OCI-LY1 (cell line): ENCODE measurements around the gene DAP.

Experiments used
- H2AFZ ChIP-seq: fragments of 200-600 bp; sonication (generic), shearing (Covaris generic); 2 replicates; pipeline ENCODE4 v1.6.0; 2014; ENCODE audit warnings: antibody characterized with exemption, mild to moderate bottlenecking, low read length
- H3F3A ChIP-seq: fragments of 200-600 bp; sonication (generic), shearing (Covaris generic); 2 replicates; pipeline ENCODE4 v1.6.0; 2014; ENCODE audit warnings: mild to moderate bottlenecking, antibody characterized with exemption, low read length, moderate library complexity; ENCODE audit not compliant: insufficient read depth
- H3K27ac ChIP-seq: fragments of 200-600 bp; sonication (generic); 2 replicates; pipeline ENCODE4 v1.5.1; 2014; ENCODE audit warnings: low read length, mixed run types, mild to moderate bottlenecking, low read depth; ENCODE audit not compliant: poor library complexity, severe bottlenecking
- H3K27me3 ChIP-seq: fragments of 200-600 bp; sonication (generic); 2 replicates; pipeline ENCODE4 v1.6.0; 2014; ENCODE audit warnings: antibody characterized with exemption, mild to moderate bottlenecking, low read length, moderate library complexity; ENCODE audit not compliant: insufficient read depth
- H3K36me3 ChIP-seq: fragments of 200-600 bp; sonication (generic); 2 replicates; pipeline ENCODE4 v1.6.1; 2014; ENCODE audit warnings: mild to moderate bottlenecking, antibody characterized with exemption, low read length, moderate library complexity, mixed read lengths; ENCODE audit not compliant: insufficient read depth
- H3K4me1 ChIP-seq: fragments of 200-600 bp; sonication (generic); 2 replicates; pipeline ENCODE4 v1.5.1; 2014; ENCODE audit warnings: mild to moderate bottlenecking, low read length, moderate library complexity; ENCODE audit not compliant: insufficient read depth, severe bottlenecking
- H3K4me2 ChIP-seq: fragments of 200-600 bp; sonication (generic), shearing (Covaris generic); 2 replicates; pipeline ENCODE4 v1.6.1; 2014; ENCODE audit warnings: low read length
- H3K4me3 ChIP-seq: fragments of 200-600 bp; sonication (generic); 2 replicates; pipeline ENCODE4 v1.5.1; 2014; ENCODE audit warnings: low read length, low read depth, mild to moderate bottlenecking, mixed read lengths; ENCODE audit not compliant: poor library complexity, severe bottlenecking
- H3K79me2 ChIP-seq: fragments of 200-600 bp; shearing (Covaris generic); 2 replicates; pipeline ENCODE4 v1.6.1; 2016; ENCODE audit warnings: mixed run types, low read length, mixed read lengths; ENCODE audit not compliant: insufficient read depth
- H3K9ac ChIP-seq: fragments of 200-600 bp; sonication (generic), shearing (Covaris generic); 2 replicates; pipeline ENCODE4 v1.6.1; 2014; ENCODE audit warnings: mild to moderate bottlenecking, low read length, mixed read lengths
- H3K9me2 ChIP-seq: fragments of 200-600 bp; sonication (generic), shearing (Covaris generic); 2 replicates; pipeline ENCODE4 v1.6.1; 2014; ENCODE audit warnings: low read depth, mild to moderate bottlenecking, low read length, mixed read lengths
- H3K9me3 ChIP-seq: fragments of 200-600 bp; shearing (Covaris generic); 2 replicates; pipeline ENCODE4 v1.6.1; 2014; ENCODE audit warnings: low read length, mixed read lengths
- H4K20me1 ChIP-seq: fragments of 200-600 bp; sonication (generic), shearing (Covaris generic); 2 replicates; pipeline ENCODE4 v1.6.0; 2016; ENCODE audit warnings: mild to moderate bottlenecking, low read length; ENCODE audit not compliant: insufficient read depth
- EZH2 ChIP-seq: fragments of 200-600 bp; sonication (generic), shearing (Covaris generic); IDR thresholded peaks from 2 replicates; pipeline ENCODE4 v1.8.0; 2017; ENCODE audit warnings: borderline replicate concordance, mixed run types, mild to moderate bottlenecking, antibody characterized with exemption, low read length, moderate library complexity, mixed read lengths
- TF ChIP-seq, protein P1 (sequence below): fragments of 200-600 bp; sonication (generic), shearing (Covaris generic); IDR thresholded peaks from 2 replicates; pipeline ENCODE4 v1.5.1; 2017; ENCODE audit warnings: mild to moderate bottlenecking, antibody characterized with exemption, low read length, moderate library complexity, mixed read lengths

Gene DAP

DNA sequence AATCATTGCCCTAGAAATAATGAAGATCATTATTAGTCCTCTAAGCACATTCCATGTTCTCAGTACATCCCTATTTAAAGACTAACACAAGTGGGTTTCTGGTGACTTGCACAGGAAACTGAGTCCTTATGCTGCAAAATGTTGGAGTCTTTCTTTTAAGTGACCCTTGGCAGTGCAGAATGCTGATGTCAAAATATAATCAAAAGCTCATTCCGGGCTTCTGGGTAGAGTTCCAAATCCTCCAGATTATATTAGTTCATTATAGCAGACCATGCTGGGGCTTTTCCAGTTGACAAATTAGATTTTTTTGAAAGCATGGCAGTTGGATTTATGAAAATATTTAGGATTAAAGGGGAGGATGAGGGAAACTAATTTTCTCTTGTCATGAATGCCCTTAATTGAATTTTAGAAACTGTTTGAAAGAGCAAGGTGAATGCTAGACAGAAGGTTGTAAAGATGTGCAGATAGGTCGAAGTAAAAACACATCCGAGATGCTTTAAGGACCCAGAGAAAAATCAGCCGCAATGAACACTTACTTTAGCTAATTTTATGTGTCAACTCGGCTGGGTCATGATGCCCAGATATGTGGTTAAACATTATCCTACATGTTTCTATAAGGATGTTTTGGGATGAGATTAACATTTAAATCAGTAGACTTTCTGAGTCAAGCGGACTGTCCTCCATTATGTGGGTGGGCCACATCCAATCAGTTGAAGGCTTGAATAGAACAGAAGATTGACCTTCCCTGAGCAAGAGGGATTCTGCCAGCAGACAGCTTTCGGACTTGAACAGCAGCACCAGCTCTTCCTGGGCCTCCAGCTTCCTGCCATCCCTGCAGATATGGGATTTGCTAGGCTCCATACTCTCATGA lies 88.7 kb downstream of the DAP start:
- TF ChIP-seq, protein P1, sequence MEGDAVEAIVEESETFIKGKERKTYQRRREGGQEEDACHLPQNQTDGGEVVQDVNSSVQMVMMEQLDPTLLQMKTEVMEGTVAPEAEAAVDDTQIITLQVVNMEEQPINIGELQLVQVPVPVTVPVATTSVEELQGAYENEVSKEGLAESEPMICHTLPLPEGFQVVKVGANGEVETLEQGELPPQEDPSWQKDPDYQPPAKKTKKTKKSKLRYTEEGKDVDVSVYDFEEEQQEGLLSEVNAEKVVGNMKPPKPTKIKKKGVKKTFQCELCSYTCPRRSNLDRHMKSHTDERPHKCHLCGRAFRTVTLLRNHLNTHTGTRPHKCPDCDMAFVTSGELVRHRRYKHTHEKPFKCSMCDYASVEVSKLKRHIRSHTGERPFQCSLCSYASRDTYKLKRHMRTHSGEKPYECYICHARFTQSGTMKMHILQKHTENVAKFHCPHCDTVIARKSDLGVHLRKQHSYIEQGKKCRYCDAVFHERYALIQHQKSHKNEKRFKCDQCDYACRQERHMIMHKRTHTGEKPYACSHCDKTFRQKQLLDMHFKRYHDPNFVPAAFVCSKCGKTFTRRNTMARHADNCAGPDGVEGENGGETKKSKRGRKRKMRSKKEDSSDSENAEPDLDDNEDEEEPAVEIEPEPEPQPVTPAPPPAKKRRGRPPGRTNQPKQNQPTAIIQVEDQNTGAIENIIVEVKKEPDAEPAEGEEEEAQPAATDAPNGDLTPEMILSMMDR, result no peak
- no peak for TF ChIP-seq EZH2
- H2AFZ ChIP-seq, result no peak overlapping the region
- no peak overlapping the region for H3K4me3 ChIP-seq
- no peaks in the 10 kb centered on the region for H3F3A ChIP-seq
- H3K9me2 ChIP-seq, result no peaks in the 10 kb centered on the region
- H3K4me1 ChIP-seq, result no peaks in the 10 kb centered on the region
- no peaks in the 10 kb centered on the region for H3K9me3 ChIP-seq
- H3K79me2 ChIP-seq, result no peaks in the 10 kb centered on the region
- H3K36me3 ChIP-seq, result peaks cover 5% of the 10 kb centered on the region
- no peaks in the 10 kb centered on the region for H4K20me1 ChIP-seq
- no peak overlapping the region for H3K9ac ChIP-seq
- H3K4me2 ChIP-seq, result no peak overlapping the region
- H3K27me3 ChIP-seq, result 0 out of 2 replicates have a peak, but pooled peaks cover 6% of the 10 kb centered on the region
- H3K27ac ChIP-seq, result no peak overlapping the region

DNA sequence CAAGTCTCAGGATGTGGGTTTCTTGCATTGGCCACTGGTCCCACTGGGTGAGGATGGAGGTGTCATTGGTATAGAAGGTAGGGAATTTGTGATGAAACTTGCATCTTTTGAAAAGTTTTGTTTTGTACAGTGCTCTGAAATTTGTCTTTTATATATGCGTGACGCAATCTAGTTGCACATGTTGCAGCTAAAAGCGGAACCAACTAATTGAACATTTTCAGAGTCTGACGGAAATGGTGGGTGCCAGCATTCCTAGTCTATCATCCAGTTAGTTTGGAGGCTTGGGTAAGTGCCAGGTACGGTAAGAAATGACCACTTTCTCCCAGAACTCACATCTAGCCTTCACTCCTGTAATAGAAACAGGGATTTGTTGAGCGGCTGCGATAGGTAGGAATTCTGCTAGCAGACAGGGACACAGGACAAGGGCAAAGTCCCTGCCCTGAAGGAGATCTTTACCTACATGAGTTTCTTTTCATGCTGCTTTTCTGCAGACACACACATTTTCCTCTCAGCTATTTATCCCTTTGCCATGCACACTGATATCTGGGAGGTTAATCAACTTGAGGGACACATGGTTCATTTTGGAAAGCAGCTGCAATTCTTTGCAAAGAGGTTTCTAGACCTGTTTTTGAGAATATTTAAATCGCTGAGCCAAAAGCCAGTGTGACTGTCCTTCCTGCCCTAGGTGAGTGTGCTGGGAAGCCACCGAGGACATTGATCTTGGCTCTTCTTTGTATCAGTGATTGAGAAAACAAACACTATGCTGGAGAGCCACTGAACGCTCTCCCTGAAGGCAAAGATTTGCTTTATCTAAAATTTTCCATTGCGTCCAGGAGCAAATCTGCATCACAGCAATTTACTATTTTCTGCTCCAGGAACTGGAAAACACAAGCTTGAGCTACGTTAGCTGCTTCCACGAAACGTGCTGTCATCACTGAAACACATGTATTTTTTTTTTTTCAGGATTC lies 89.7 kb downstream of the DAP start:
- H3K9me3 ChIP-seq, result no peaks in the 10 kb centered on the region
- no peaks in the 10 kb centered on the region for H4K20me1 ChIP-seq
- H3K9ac ChIP-seq, result no peak overlapping the region
- no peak overlapping the region for H3K4me3 ChIP-seq
- no peak overlapping the region for H2AFZ ChIP-seq
- TF ChIP-seq, protein P1, result no peak
- no peak for TF ChIP-seq EZH2
- no peak overlapping the region for H3K27ac ChIP-seq
- no peaks in the 10 kb centered on the region for H3K4me1 ChIP-seq
- H3F3A ChIP-seq, result no peaks in the 10 kb centered on the region
- H3K79me2 ChIP-seq, result no peaks in the 10 kb centered on the region
- no peaks in the 10 kb centered on the region for H3K9me2 ChIP-seq
- no peaks in the 10 kb centered on the region for H3K36me3 ChIP-seq
- H3K4me2 ChIP-seq, result no peak overlapping the region
- 0 out of 2 replicates have a peak, but pooled peaks cover 6% of the 10 kb centered on the region for H3K27me3 ChIP-seq

DNA sequence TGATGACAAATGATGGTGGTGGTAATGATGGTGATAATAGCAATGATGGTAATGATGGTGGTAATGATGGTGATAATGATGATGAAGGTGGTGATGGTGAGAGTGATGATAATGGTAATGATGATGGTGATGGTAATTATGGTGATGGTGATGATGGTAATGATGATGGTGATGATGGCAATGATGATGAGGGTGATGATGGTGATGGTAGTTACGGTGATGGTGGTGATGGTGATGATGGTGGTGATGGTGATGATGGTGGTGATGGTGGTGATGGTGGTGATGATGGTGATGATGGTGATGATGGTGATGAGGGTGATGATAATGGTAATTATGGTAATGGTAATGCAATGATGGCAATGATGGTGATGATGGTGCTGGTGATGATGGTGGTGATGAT lies 91.1 kb downstream of the DAP start:
- Histone ChIP-seq H3K79me2 (no peaks in the 10 kb centered on the region), H3K27me3 (0 out of 2 replicates have a peak, but pooled peaks cover 6% of the 10 kb centered on the region), H3K4me3 (no peak overlapping the region), H3K9me2 (no peaks in the 10 kb centered on the region), H4K20me1 (no peaks in the 10 kb centered on the region), H3K36me3 (no peaks in the 10 kb centered on the region), H2AFZ (no peak overlapping the region), H3K4me2 (no peak overlapping the region), H3F3A (no peaks in the 10 kb centered on the region), H3K27ac (no peak overlapping the region), H3K4me1 (no peaks in the 10 kb centered on the region), H3K9ac (no peak overlapping the region), H3K9me3 (no peaks in the 10 kb centered on the region)
- TF ChIP-seq, protein P1, result no peak
- TF ChIP-seq EZH2, result no peak
